Measurements from ENCODE around the gene WDR59.

The WDR59 gene

GRCh38 chr16:75005697-75006096 lies 20.8 kb upstream of the WDR59 start:
- H3K9me3 ChIP-seq (ENCODE audit: control insufficient read depth, insufficient read depth, low read depth, low read length), result no peaks in the 10 kb centered on the region
- CTCF ChIA-PET, result interaction anchor here (1.2 kb wide), 1 partner anchor 106 kb away, joined by 4 read pairs; no protein-coding TSS in a partner anchor
- TF ChIP-seq RBAK (tag by site-specific recombination; IDR thresholded peaks at IDR 0.05) (no peak), ZNF571 (tag by site-specific recombination; IDR thresholded peaks at IDR 0.05) (no peak), ZNF18 (tag by site-specific recombination; IDR thresholded peaks at IDR 0.05) (no peak), ZNF221 (tag by site-specific recombination; IDR thresholded peaks at IDR 0.05; ENCODE audit: borderline replicate concordance) (no peak), SP3 (tag by site-specific recombination; IDR thresholded peaks at IDR 0.05) (no peak), ZNF521 (tag by site-specific recombination; IDR thresholded peaks at IDR 0.05) (no peak), ZNF214 (tag by site-specific recombination; IDR thresholded peaks at IDR 0.05; ENCODE audit: borderline replicate concordance) (no peak), SALL2 (tag by site-specific recombination; IDR thresholded peaks at IDR 0.05; ENCODE audit: borderline replicate concordance) (no peak), ZNF776 (tag by site-specific recombination; IDR thresholded peaks at IDR 0.05; ENCODE audit: borderline replicate concordance) (no peak), ZNF169 (tag by site-specific recombination; IDR thresholded peaks at IDR 0.05) (no peak)
- no peaks in the 10 kb centered on the region for H3K36me3 ChIP-seq (ENCODE audit: control insufficient read depth in 2 of 2, insufficient read depth in 1 of 2, low read length in 2 of 2)
- H3K4me3 ChIP-seq (ENCODE audit: low read depth, low read length), result no peak overlapping the region
- H3K4me1 ChIP-seq (ENCODE audit: control insufficient read depth, insufficient read depth, low read length), result 0 out of 2 replicates have a peak, but pooled peaks cover 3% of the 10 kb centered on the region
- POLR2A ChIA-PET, result no interaction called here
- no peak overlapping the region for H3K27ac ChIP-seq (ENCODE audit: extremely low read depth, low read depth, low read length)

DNA sequence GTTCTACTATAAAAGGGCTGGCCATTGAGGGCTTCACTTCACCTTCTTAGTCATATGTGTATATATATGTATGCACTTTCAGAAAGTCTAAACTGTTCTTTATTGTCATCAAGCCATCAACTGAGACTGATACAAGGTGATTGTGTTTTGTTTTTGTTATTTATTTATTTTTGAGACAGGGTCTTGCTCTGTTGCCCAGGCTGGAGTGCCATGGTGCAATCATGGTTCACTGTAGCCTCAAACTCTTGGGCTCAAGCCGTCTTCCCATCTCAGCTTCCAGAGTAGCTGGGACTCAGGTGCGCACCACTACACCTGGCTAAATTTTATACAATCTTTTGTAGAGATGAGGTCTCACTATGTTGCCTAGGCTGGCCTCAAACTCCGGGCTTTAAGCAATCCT lies 19.5 kb upstream of the WDR59 start:
- ChIA-PET CTCF (no interaction called here), POLR2A (no interaction called here)
- Histone ChIP-seq H3K36me3 (ENCODE audit: control insufficient read depth in 2 of 2, insufficient read depth in 1 of 2, low read length in 2 of 2) (no peaks in the 10 kb centered on the region), H3K9me3 (ENCODE audit: control insufficient read depth, insufficient read depth, low read depth, low read length) (no peaks in the 10 kb centered on the region), H3K4me3 (ENCODE audit: low read depth, low read length) (no peak overlapping the region), H3K27ac (ENCODE audit: extremely low read depth, low read depth, low read length) (no peak overlapping the region), H3K4me1 (ENCODE audit: control insufficient read depth, insufficient read depth, low read length) (peaks cover 3% of the 10 kb centered on the region; the same call in 1 of the 2 replicates)
- TF ChIP-seq ZNF121 (tag by site-specific recombination; IDR thresholded peaks at IDR 0.05), result peak; percentile 20; the same call in 1 of the 2 replicates
- TF ChIP-seq, protein P1, sequence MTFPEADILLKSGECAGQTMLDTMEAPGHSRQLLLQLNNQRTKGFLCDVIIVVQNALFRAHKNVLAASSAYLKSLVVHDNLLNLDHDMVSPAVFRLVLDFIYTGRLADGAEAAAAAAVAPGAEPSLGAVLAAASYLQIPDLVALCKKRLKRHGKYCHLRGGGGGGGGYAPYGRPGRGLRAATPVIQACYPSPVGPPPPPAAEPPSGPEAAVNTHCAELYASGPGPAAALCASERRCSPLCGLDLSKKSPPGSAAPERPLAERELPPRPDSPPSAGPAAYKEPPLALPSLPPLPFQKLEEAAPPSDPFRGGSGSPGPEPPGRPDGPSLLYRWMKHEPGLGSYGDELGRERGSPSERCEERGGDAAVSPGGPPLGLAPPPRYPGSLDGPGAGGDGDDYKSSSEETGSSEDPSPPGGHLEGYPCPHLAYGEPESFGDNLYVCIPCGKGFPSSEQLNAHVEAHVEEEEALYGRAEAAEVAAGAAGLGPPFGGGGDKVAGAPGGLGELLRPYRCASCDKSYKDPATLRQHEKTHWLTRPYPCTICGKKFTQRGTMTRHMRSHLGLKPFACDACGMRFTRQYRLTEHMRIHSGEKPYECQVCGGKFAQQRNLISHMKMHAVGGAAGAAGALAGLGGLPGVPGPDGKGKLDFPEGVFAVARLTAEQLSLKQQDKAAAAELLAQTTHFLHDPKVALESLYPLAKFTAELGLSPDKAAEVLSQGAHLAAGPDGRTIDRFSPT (tag by site-specific recombination; IDR thresholded peaks at IDR 0.05), result no peak

DNA sequence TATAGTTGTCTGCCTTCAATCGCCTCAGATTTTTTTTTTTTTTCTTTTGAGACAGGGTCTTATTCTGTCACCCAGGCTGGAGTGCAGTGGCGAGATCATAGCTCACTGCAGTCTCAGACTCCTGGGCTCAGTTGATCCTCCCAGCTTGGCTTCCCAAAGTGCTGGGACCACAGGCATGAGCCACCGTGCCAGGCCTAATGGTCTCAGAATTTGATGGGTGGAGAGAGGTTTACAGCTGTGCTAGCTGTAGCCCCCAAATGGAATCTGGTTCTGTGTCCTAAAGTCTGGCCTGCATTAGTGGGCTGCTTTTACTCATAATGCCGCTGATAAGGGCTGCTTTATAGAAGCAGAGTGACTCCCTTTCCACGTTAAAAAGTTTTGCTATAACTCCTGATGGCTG lies 19.0 kb upstream of the WDR59 start:
- H3K4me3 ChIP-seq (ENCODE audit: low read depth, low read length), result no peak overlapping the region
- ChIA-PET POLR2A (interaction anchor here (0.5 kb wide), 1 partner anchor 57 kb away, joined by 6 read pairs; no protein-coding TSS in a partner anchor), CTCF (interaction anchor here (1.8 kb wide), 1 partner anchor 107 kb away, joined by 7 read pairs; no protein-coding TSS in a partner anchor)
- H3K36me3 ChIP-seq (ENCODE audit: control insufficient read depth in 2 of 2, insufficient read depth in 1 of 2, low read length in 2 of 2), result no peaks in the 10 kb centered on the region
- no peaks in the 10 kb centered on the region for H3K9me3 ChIP-seq (ENCODE audit: control insufficient read depth, insufficient read depth, low read depth, low read length)
- no peak overlapping the region for H3K27ac ChIP-seq (ENCODE audit: extremely low read depth, low read depth, low read length)
- H3K4me1 ChIP-seq (ENCODE audit: control insufficient read depth, insufficient read depth, low read length), result peaks cover 3% of the 10 kb centered on the region; the same call in 1 of the 2 replicates
- TF ChIP-seq, protein P2, sequence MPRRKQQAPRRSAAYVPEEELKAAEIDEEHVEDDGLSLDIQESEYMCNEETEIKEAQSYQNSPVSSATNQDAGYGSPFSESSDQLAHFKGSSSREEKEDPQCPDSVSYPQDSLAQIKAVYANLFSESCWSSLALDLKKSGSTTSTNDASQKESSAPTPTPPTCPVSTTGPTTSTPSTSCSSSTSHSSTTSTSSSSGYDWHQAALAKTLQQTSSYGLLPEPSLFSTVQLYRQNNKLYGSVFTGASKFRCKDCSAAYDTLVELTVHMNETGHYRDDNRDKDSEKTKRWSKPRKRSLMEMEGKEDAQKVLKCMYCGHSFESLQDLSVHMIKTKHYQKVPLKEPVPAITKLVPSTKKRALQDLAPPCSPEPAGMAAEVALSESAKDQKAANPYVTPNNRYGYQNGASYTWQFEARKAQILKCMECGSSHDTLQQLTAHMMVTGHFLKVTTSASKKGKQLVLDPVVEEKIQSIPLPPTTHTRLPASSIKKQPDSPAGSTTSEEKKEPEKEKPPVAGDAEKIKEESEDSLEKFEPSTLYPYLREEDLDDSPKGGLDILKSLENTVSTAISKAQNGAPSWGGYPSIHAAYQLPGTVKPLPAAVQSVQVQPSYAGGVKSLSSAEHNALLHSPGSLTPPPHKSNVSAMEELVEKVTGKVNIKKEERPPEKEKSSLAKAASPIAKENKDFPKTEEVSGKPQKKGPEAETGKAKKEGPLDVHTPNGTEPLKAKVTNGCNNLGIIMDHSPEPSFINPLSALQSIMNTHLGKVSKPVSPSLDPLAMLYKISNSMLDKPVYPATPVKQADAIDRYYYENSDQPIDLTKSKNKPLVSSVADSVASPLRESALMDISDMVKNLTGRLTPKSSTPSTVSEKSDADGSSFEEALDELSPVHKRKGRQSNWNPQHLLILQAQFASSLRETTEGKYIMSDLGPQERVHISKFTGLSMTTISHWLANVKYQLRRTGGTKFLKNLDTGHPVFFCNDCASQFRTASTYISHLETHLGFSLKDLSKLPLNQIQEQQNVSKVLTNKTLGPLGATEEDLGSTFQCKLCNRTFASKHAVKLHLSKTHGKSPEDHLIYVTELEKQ (tag by site-specific recombination; IDR thresholded peaks at IDR 0.05; ENCODE audit: borderline replicate concordance), result no peak
- TF ChIP-seq GLI2 (tag by site-specific recombination; IDR thresholded peaks at IDR 0.05; ENCODE audit: borderline replicate concordance, low read depth), result no peak
- TF ChIP-seq HOXA7 (CRISPR knock-in tag; IDR thresholded peaks at IDR 0.05; ENCODE audit: borderline replicate concordance), result no peak
- TF ChIP-seq ZFHX2 (tag by site-specific recombination; conservative IDR thresholded peaks at IDR 0.05), result no peak
- TF ChIP-seq ZIC2 (tag by site-specific recombination; IDR thresholded peaks at IDR 0.05), result no peak
- TF ChIP-seq ZNF157 (tag by site-specific recombination; IDR thresholded peaks at IDR 0.05), result no peak
- no peak for TF ChIP-seq TRIM28 (IDR thresholded peaks at IDR 0.05; ENCODE audit: borderline replicate concordance, low read length)
- TF ChIP-seq OSR2 (tag by site-specific recombination; IDR thresholded peaks at IDR 0.05), result no peak
- TF ChIP-seq ZNF18 (tag by site-specific recombination; IDR thresholded peaks at IDR 0.05), result no peak
- TF ChIP-seq SP2 (tag by site-specific recombination; IDR thresholded peaks at IDR 0.05), result no peak
- no peak for TF ChIP-seq ZNF24 (tag by site-specific recombination; IDR thresholded peaks at IDR 0.05)
- TF ChIP-seq ZNF843 (tag by site-specific recombination; IDR thresholded peaks at IDR 0.05), result no peak

All from HEK293 (cell line).